Measurements from ENCODE around the gene APIP.

The APIP gene

GRCh38 chr11:34833602-34834001 is 82.6 kb downstream of the APIP start:
- no peak for DNase-seq

All from GF-D8 (cell line).